Glutamatergic neuron (in vitro differentiated cells): ENCODE measurements around the gene FGF14. TPM values are rescaled to one million over a fixed set of nuclear protein-coding genes. Genes with fewer than 3 reads are reported as not detected.
A peak's percentile ranks its signal among the peaks of the same experiment; 100 is the strongest.

Source experiments
- DNase-seq: peaks from one replicate; pipeline ENCODE4 v3.0.0; 2022
- H3K27ac Mint-ChIP-seq: one replicate; pipeline ENCODE4 v1.8.0; 2020; ENCODE audit warnings: mild to moderate bottlenecking, mixed read lengths, inconsistent platforms; ENCODE audit not compliant: unreplicated experiment
- H3K27me3 Mint-ChIP-seq: one replicate; pipeline ENCODE4 v1.8.0; 2020; ENCODE audit warnings: mild to moderate bottlenecking, moderate library complexity, mixed read lengths, inconsistent platforms; ENCODE audit not compliant: unreplicated experiment
- H3K36me3 Mint-ChIP-seq: one replicate; pipeline ENCODE4 v1.8.0; 2020; ENCODE audit warnings: mild to moderate bottlenecking, mixed read lengths, inconsistent platforms; ENCODE audit not compliant: unreplicated experiment
- H3K4me1 Mint-ChIP-seq: one replicate; pipeline ENCODE4 v1.8.0; 2020; ENCODE audit warnings: mild to moderate bottlenecking, low read depth, mixed read lengths, inconsistent platforms; ENCODE audit not compliant: unreplicated experiment
- H3K4me3 Mint-ChIP-seq: one replicate; pipeline ENCODE4 v1.8.0; 2020; ENCODE audit warnings: mild to moderate bottlenecking, mixed read lengths, inconsistent platforms; ENCODE audit not compliant: unreplicated experiment
- H3K9me3 Mint-ChIP-seq: one replicate; pipeline ENCODE4 v1.8.0; 2020; ENCODE audit warnings: mild to moderate bottlenecking, moderate library complexity, mixed read lengths, inconsistent platforms; ENCODE audit not compliant: unreplicated experiment
- CTCF ChIP-seq: fragments of 200-600 bp; sonication (generic); IDR thresholded peaks from one replicate; pipeline ENCODE4 v1.5.0; 2021; ENCODE audit not compliant: partially characterized antibody, unreplicated experiment
- total RNA-seq: library from RNA; stranded (reverse); fragmentation: NEBNext Ultra II Directional; extraction: Animal tissue kit (Norgen Biotek cat#: 25700); gene quantifications from one replicate; pipeline ENCODE4 v1.2.1, GENCODE V29; 2021; ENCODE audit not compliant: unreplicated experiment

Gene FGF14
- total RNA-seq, 1 donor from 2014 or later: 17.8 TPM

- peaks cover 12% of the 10 kb centered on the region for H3K4me1 Mint-ChIP-seq
- peaks cover 6% of the 10 kb centered on the region for H3K27me3 Mint-ChIP-seq
- H3K36me3 Mint-ChIP-seq: no peaks in the 10 kb centered on the region
- H3K9me3 Mint-ChIP-seq: no peaks in the 10 kb centered on the region
- DNase-seq: no peak
- H3K4me3 Mint-ChIP-seq: peak overlapping the region; percentile 50
- peak overlapping the region; percentile 11 for H3K27ac Mint-ChIP-seq
- TF ChIP-seq CTCF: no peak
These were observed 9.2 kb downstream of the FGF14 start for GRCh38 chr13:102392481-102393209.

GRCh38 chr13:102386461-102386860, 15.4 kb downstream of the FGF14 start:
- no peak for TF ChIP-seq CTCF
- H3K27ac Mint-ChIP-seq: no peak overlapping the region
- no peaks in the 10 kb centered on the region for H3K27me3 Mint-ChIP-seq
- peaks cover 4% of the 10 kb centered on the region for H3K4me1 Mint-ChIP-seq
- no peak for DNase-seq
- no peaks in the 10 kb centered on the region for H3K9me3 Mint-ChIP-seq
- no peak overlapping the region for H3K4me3 Mint-ChIP-seq
- no peaks in the 10 kb centered on the region for H3K36me3 Mint-ChIP-seq

GRCh38 chr13:102380012-102380411, 21.8 kb downstream of the FGF14 start:
- no peaks in the 10 kb centered on the region for H3K36me3 Mint-ChIP-seq
- no peak overlapping the region for H3K27ac Mint-ChIP-seq
- DNase-seq: no peak
- H3K4me3 Mint-ChIP-seq: no peak overlapping the region
- no peaks in the 10 kb centered on the region for H3K27me3 Mint-ChIP-seq
- TF ChIP-seq CTCF: no peak
- H3K4me1 Mint-ChIP-seq: peaks cover 6% of the 10 kb centered on the region
- H3K9me3 Mint-ChIP-seq: no peaks in the 10 kb centered on the region

GRCh38 chr13:102376318-102376717, 25.5 kb downstream of the FGF14 start:
- no peak for DNase-seq
- no peaks in the 10 kb centered on the region for H3K27me3 Mint-ChIP-seq

More at GRCh38 chr13:102376318-102376717, 25.5 kb downstream of the FGF14 start:
- Mint-ChIP-seq H3K27ac (peak overlapping the region; percentile 77), H3K4me1 (peaks cover 3% of the 10 kb centered on the region), H3K9me3 (no peaks in the 10 kb centered on the region), H3K36me3 (no peaks in the 10 kb centered on the region), H3K4me3 (no peak overlapping the region)
- no peak for TF ChIP-seq CTCF
